ENCODE results near the gene ZEB2.

ZEB2 gene

GRCh38 chr2:144341538-144341937, 178.4 kb downstream of the ZEB2 start:
- Histone ChIP-seq H3K9ac (ENCODE audit: low read depth, low read length) (no peak overlapping the region), H3K36me3 (ENCODE audit: control insufficient read depth, insufficient read depth, low read length) (no peaks in the 10 kb centered on the region), H3K27me3 (ENCODE audit: control insufficient read depth, insufficient read depth, low read length) (peaks cover 8% of the 10 kb centered on the region), H3K4me1 (ENCODE audit: control insufficient read depth, insufficient read depth, low read length) (peaks cover 15% of the 10 kb centered on the region), H3K9me3 (ENCODE audit: control insufficient read depth, insufficient read depth, low read length) (no peaks in the 10 kb centered on the region), H3K4me3 (ENCODE audit: low read depth, low read length) (no peak overlapping the region)

GRCh38 chr2:144339048-144339447, 180.9 kb downstream of the ZEB2 start:
- no peaks in the 10 kb centered on the region for H3K36me3 ChIP-seq (ENCODE audit: control insufficient read depth, insufficient read depth, low read length)
- H3K9me3 ChIP-seq (ENCODE audit: control insufficient read depth, insufficient read depth, low read length) = no peaks in the 10 kb centered on the region
- H3K27me3 ChIP-seq (ENCODE audit: control insufficient read depth, insufficient read depth, low read length) = no peaks in the 10 kb centered on the region
- H3K4me1 ChIP-seq (ENCODE audit: control insufficient read depth, insufficient read depth, low read length) = peaks cover 4% of the 10 kb centered on the region
- H3K9ac ChIP-seq (ENCODE audit: low read depth, low read length) = no peak overlapping the region
- H3K4me3 ChIP-seq (ENCODE audit: low read depth, low read length) = no peak overlapping the region

- Histone ChIP-seq H3K4me3 (ENCODE audit: low read depth, low read length) (no peak overlapping the region), H3K9ac (ENCODE audit: low read depth, low read length) (no peak overlapping the region), H3K4me1 (ENCODE audit: control insufficient read depth, insufficient read depth, low read length) (peaks cover 11% of the 10 kb centered on the region), H3K27me3 (ENCODE audit: control insufficient read depth, insufficient read depth, low read length) (peaks cover 21% of the 10 kb centered on the region), H3K36me3 (ENCODE audit: control insufficient read depth, insufficient read depth, low read length) (no peaks in the 10 kb centered on the region), H3K9me3 (ENCODE audit: control insufficient read depth, insufficient read depth, low read length) (no peaks in the 10 kb centered on the region)
These were observed 185.4 kb downstream of the ZEB2 start for GRCh38 chr2:144334551-144334950.
